Natural killer cell (primary cell): ENCODE data around the gene FYB2. TPM values are rescaled to one million over a fixed set of nuclear protein-coding genes. Genes with fewer than 3 reads are reported as not detected.

Source experiments
- ATAC-seq, 3 donors: fragments of 150-1000 bp in 2 of 3; fragments of 200-7000 bp in 1 of 3; cut with Tn5 transposase; 1 replicate in 1 of 3; 2 replicates in 2 of 3; pipeline ENCODE4 v1.10.0; 2021; ENCODE audit warnings: mild to moderate bottlenecking in 2 of 3, moderate library complexity in 2 of 3
- DNase-seq, 2 donors: peaks; one replicate each; pipeline versions ENCODE4 v3.0.0 to v3.0.0-alpha.2; 2013 to 2021; ENCODE audit warnings: mixed read lengths in 1 of 2
- H3K27ac ChIP-seq: one replicate; pipeline ENCODE4 v1.5.1; 2013; ENCODE audit warnings: mild to moderate bottlenecking, low read length
- H3K27me3 ChIP-seq: one replicate; pipeline ENCODE4 v1.6.1; 2013; ENCODE audit warnings: low read length; ENCODE audit not compliant: control insufficient read depth, insufficient read depth
- H3K36me3 ChIP-seq: one replicate; pipeline ENCODE4 v1.6.1; 2013; ENCODE audit warnings: low read length; ENCODE audit not compliant: control insufficient read depth, insufficient read depth
- H3K4me1 ChIP-seq: one replicate; pipeline ENCODE4 v1.6.1; 2013; ENCODE audit warnings: low read length; ENCODE audit not compliant: control insufficient read depth, insufficient read depth
- H3K4me3 ChIP-seq: one replicate; pipeline ENCODE4 v1.5.1; 2013; ENCODE audit warnings: low read length
- H3K9me3 ChIP-seq: one replicate; pipeline ENCODE4 v1.6.1; 2013; ENCODE audit warnings: low read length; ENCODE audit not compliant: control insufficient read depth, insufficient read depth
- H3K27ac Mint-ChIP-seq, 2 donors: one replicate each; pipeline ENCODE4 v1.8.0; 2022; ENCODE audit warnings: mild to moderate bottlenecking in 2 of 2, mixed read lengths in 2 of 2, moderate library complexity in 1 of 2
- H3K27me3 Mint-ChIP-seq, 2 donors: one replicate each; pipeline ENCODE4 v1.8.0; 2022; ENCODE audit warnings: low read depth in 2 of 2, mixed read lengths in 2 of 2
- H3K36me3 Mint-ChIP-seq: one replicate; pipeline ENCODE4 v1.8.0; 2022; ENCODE audit warnings: mixed read lengths
- H3K4me1 Mint-ChIP-seq, 2 donors: one replicate each; pipeline ENCODE4 v1.8.0; 2022; ENCODE audit warnings: mixed read lengths in 2 of 2
- H3K4me3 Mint-ChIP-seq: one replicate; pipeline ENCODE4 v1.8.0; 2022; ENCODE audit warnings: mild to moderate bottlenecking, moderate library complexity, mixed read lengths
- H3K9me3 Mint-ChIP-seq, 2 donors: one replicate each; pipeline ENCODE4 v1.8.0; 2022; ENCODE audit warnings: mixed read lengths in 2 of 2
- WGBS: methylation state at CpG from one replicate; pipeline ENCODE4 v1.1.7; 2013; ENCODE audit warnings: missing lambda C conversion rate; ENCODE audit not compliant: insufficient coverage; 5-methylcytosine and 5-hydroxymethylcytosine counted together
- intact Hi-C: fragments of 100-400 bp; cut with micrococcal nuclease; formaldehyde crosslinking; loops from one replicate; pipeline ENCODE4 v1.14.2; 2022
- total RNA-seq, 4 donors: library from RNA; stranded (reverse); fragments of 120-200 nt in 1 of 4; gene quantifications; one replicate each; pipeline versions ENCODE4 v1.2.3 to v1.2.4, GENCODE V29; 2013 to 2022
- TF ChIP-seq, protein P1 (sequence below): fragments of 200-600 bp; IDR thresholded peaks from one replicate; pipeline ENCODE4 v1.8.0; 2022; ENCODE audit warnings: antibody characterized with exemption

Gene FYB2
- total RNA-seq, 3 donors from 2014 or later (not counting 1 experiment from before 2014, with no cell fraction given), result not detected

DNA sequence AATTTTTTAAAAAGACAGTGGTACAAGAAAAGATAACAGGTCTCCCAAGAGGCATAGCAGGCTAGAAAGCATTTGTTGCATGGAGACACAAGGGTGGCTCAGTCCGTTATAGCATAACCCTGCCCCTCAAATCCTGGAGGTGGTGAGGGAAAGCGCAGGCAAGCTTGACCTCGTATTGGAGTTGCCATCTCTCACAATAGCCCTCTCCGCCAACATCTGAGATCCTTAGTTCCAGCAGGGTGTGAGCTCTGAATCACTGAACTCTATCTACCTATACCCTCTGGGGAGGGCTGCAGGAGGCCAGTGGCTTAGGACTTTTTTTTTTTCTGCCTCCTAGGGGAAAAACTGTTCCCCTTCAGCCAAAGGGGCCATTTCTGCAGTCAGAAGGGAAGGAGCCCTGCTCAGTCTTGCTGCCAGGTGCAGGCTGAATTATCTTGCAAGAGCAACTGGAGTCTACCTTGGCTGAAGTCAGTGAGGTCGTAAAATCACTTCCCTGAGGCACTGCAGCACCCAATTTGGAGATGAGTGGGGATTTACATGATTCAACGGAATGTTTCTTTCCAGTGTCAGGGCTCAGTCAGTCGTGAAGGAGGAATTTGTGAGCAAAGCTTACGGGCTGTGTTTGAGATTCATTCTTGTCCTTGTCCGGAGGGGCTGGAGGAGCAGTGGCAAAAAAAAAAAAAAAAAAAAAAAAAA lies 18.2 kb upstream of the FYB2 start:
- TF ChIP-seq, protein P1, sequence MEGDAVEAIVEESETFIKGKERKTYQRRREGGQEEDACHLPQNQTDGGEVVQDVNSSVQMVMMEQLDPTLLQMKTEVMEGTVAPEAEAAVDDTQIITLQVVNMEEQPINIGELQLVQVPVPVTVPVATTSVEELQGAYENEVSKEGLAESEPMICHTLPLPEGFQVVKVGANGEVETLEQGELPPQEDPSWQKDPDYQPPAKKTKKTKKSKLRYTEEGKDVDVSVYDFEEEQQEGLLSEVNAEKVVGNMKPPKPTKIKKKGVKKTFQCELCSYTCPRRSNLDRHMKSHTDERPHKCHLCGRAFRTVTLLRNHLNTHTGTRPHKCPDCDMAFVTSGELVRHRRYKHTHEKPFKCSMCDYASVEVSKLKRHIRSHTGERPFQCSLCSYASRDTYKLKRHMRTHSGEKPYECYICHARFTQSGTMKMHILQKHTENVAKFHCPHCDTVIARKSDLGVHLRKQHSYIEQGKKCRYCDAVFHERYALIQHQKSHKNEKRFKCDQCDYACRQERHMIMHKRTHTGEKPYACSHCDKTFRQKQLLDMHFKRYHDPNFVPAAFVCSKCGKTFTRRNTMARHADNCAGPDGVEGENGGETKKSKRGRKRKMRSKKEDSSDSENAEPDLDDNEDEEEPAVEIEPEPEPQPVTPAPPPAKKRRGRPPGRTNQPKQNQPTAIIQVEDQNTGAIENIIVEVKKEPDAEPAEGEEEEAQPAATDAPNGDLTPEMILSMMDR, result no peak
- Histone ChIP-seq H3K36me3 (no peaks in the 10 kb centered on the region), H3K27me3 (no peaks in the 10 kb centered on the region), H3K4me3 (no peak overlapping the region), H3K9me3 (no peaks in the 10 kb centered on the region), H3K27ac (no peak overlapping the region), H3K4me1 (peaks cover 5% of the 10 kb centered on the region)
- H3K27me3 Mint-ChIP-seq, result peaks cover 0 to 6% of the 10 kb centered on the region in 2 donors
- WGBS, result 68% methylated on average over 9 of the region's 9 CpGs
- H3K27ac Mint-ChIP-seq, result no peak overlapping the region
- H3K4me1 Mint-ChIP-seq, result peaks cover 19 to 33% of the 10 kb centered on the region in 2 donors
- no peak for ATAC-seq
- no peak for DNase-seq
- H3K36me3 Mint-ChIP-seq, result no peaks in the 10 kb centered on the region
- no peak overlapping the region for H3K4me3 Mint-ChIP-seq
- intact Hi-C loops, result no loop called here
- no peaks in the 10 kb centered on the region for H3K9me3 Mint-ChIP-seq

DNA sequence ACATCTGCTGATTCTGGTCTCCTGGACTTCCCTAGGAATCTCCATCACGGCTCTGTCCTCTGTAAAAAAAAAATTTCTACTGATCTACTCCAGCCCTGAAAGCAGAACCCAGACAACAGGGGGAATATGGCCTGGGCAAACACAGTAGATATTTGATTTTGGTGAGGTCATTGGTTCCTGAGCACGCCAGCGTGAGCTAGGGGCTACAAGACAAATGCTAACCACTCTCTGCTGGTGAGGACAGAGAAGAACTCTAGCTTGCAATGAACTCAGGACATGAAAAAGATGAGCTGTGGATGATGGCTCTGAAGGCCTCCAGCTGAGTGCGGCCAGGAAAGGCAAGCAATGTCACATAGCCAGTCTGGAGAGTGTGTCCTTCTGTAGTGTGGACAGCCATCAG lies 17.2 kb upstream of the FYB2 start:
- Mint-ChIP-seq H3K4me3 (no peak overlapping the region), H3K4me1 (peaks cover 19 to 42% of the 10 kb centered on the region in 2 donors), H3K36me3 (no peaks in the 10 kb centered on the region), H3K27ac (no peak overlapping the region), H3K27me3 (peaks cover 0 to 5% of the 10 kb centered on the region in 2 donors), H3K9me3 (no peaks in the 10 kb centered on the region)
- Histone ChIP-seq H3K36me3 (no peaks in the 10 kb centered on the region), H3K4me1 (peaks cover 5% of the 10 kb centered on the region), H3K27me3 (no peaks in the 10 kb centered on the region), H3K9me3 (no peaks in the 10 kb centered on the region), H3K4me3 (no peak overlapping the region), H3K27ac (no peak overlapping the region)
- WGBS, result 95% methylated on average over 3 of the region's 4 CpGs
- DNase-seq (no peak), ATAC-seq (no peak)
- TF ChIP-seq, protein P1, result no peak
- intact Hi-C loops, result no loop called here

DNA sequence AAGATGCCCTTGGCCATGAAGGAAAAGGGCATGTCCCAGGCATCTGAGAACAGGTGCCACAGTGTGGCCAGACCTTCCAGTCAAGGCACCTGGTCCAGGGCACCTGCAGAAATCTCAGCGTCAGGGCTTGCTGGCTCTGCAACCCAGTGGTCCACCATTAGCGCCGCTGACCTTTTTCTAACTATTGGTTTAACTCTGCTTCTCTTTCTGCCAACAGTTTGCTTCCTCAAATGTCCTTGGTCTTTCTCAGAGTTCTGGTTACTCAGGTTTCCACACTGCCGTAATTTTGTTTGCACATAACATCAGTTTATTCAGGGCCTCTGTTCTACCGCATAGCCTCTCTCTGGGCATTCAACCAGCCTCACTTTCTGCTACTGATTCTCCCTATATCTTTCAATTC lies 16.5 kb upstream of the FYB2 start:
- no peak overlapping the region for H3K4me3 ChIP-seq
- TF ChIP-seq, protein P1, result no peak
- Mint-ChIP-seq H3K27me3 (peaks cover 0 to 5% of the 10 kb centered on the region in 2 donors), H3K9me3 (no peaks in the 10 kb centered on the region), H3K4me1 (peaks cover 19 to 42% of the 10 kb centered on the region in 2 donors), H3K4me3 (no peak overlapping the region), H3K27ac (peak overlapping the region in 1 of 2 donors; percentile 74), H3K36me3 (no peaks in the 10 kb centered on the region)
- ATAC-seq (no peak), DNase-seq (no peak)
- no peak overlapping the region for H3K27ac ChIP-seq
- H3K27me3 ChIP-seq, result no peaks in the 10 kb centered on the region
- WGBS, result 97% methylated on average over 5 of the region's 5 CpGs
- intact Hi-C loops, result no loop called here
- H3K36me3 ChIP-seq, result no peaks in the 10 kb centered on the region
- H3K9me3 ChIP-seq, result no peaks in the 10 kb centered on the region
- peaks cover 5% of the 10 kb centered on the region for H3K4me1 ChIP-seq
